ENCODE data around the gene EGFL7. TPM values are rescaled to one million over a fixed set of nuclear protein-coding genes. Genes with fewer than 3 reads are reported as not detected.
A peak's percentile ranks its signal among the peaks of the same experiment; 100 is the strongest.

EGFL7 gene
- total and polyA plus RNA-seq, 10 donors, result 132 to 522 (median 187) TPM

GRCh38 chr9:136694163-136694871 lies 31.6 kb downstream of the EGFL7 start:
- no peak for DNase-seq
- Histone ChIP-seq H3K27me3 (replicated peaks in 1 of 7) (peaks cover 0 to 41% (median 8%) of the 10 kb centered on the region in 7 donors), H3K4me1 (peaks cover 0 to 63% (median 32%) of the 10 kb centered on the region in 6 donors), H3K9me3 (no peaks in the 10 kb centered on the region), H3K36me3 (no peaks in the 10 kb centered on the region), H3K27ac (no peak overlapping the region), H3K4me3 (no peak overlapping the region)
- TF ChIP-seq POLR2AphosphoS5 (IDR thresholded peaks at IDR 0.05) (peak in 2 of 3 donors; percentile 50 to 55), POLR2A (IDR thresholded peaks at IDR 0.05) (no peak), CTCF (IDR thresholded peaks at IDR 0.05 in 8 of 11, conservative IDR thresholded peaks at IDR 0.05 in 3 of 11) (peak; percentile 24 to 89 (median 76))
- intact Hi-C loops (cut with DNase I; ENCODE audit: low total_unique reads), result no loop called here
- WGBS, 5 donors, result 43 to 65% (median 47%) methylated on average over 22 to 32 of the region's 32 CpGs

- TF ChIP-seq CTCF (IDR thresholded peaks at IDR 0.05 in 8 of 11, conservative IDR thresholded peaks at IDR 0.05 in 3 of 11) (no peak), POLR2A (IDR thresholded peaks at IDR 0.05) (no peak), POLR2AphosphoS5 (IDR thresholded peaks at IDR 0.05) (no peak)
Measured at GRCh38 chr9:136694872-136695247, 32.1 kb downstream of the EGFL7 start.

GRCh38 chr9:136695435-136695895 lies 32.7 kb downstream of the EGFL7 start:
- WGBS, 5 donors, result 77 to 90% (median 81%) methylated on average over 4 to 10 of the region's 10 CpGs
- peaks cover 4 to 74% (median 43%) of the 10 kb centered on the region in 6 donors for H3K4me1 ChIP-seq
- H3K36me3 ChIP-seq, result no peaks in the 10 kb centered on the region
- intact Hi-C loops (cut with DNase I; ENCODE audit: low total_unique reads), result no loop called here
- peaks cover 0 to 53% (median 8%) of the 10 kb centered on the region in 7 donors for H3K27me3 ChIP-seq (replicated peaks in 1 of 7)
- no peak overlapping the region for H3K4me3 ChIP-seq
- no peak for TF ChIP-seq POLR2AphosphoS5 (IDR thresholded peaks at IDR 0.05)
- no peak for TF ChIP-seq CTCF (IDR thresholded peaks at IDR 0.05 in 8 of 11, conservative IDR thresholded peaks at IDR 0.05 in 3 of 11)
- no peak for TF ChIP-seq POLR2A (IDR thresholded peaks at IDR 0.05)
- DNase-seq, result no peak
- no peaks in the 10 kb centered on the region for H3K9me3 ChIP-seq
- H3K27ac ChIP-seq, result no peak overlapping the region

More at GRCh38 chr9:136694872-136695247, 32.1 kb downstream of the EGFL7 start:
- intact Hi-C loops (cut with DNase I; ENCODE audit: low total_unique reads), result no loop called here
- WGBS, 5 donors, result 80 to 93% (median 86%) methylated on average over 11 of the region's 11 CpGs
- H3K27ac ChIP-seq, result no peak overlapping the region
- DNase-seq, result no peak
- no peaks in the 10 kb centered on the region for H3K9me3 ChIP-seq
- H3K27me3 ChIP-seq (replicated peaks in 1 of 7), result peaks cover 0 to 47% (median 8%) of the 10 kb centered on the region in 7 donors
- H3K4me1 ChIP-seq, result peaks cover 0 to 68% (median 37%) of the 10 kb centered on the region in 6 donors
- H3K36me3 ChIP-seq, result no peaks in the 10 kb centered on the region
- no peak overlapping the region for H3K4me3 ChIP-seq

GRCh38 chr9:136695955-136696354 lies 33.2 kb downstream of the EGFL7 start:
- no peak overlapping the region for H3K27ac ChIP-seq
- no peak for TF ChIP-seq POLR2A (IDR thresholded peaks at IDR 0.05)
- no peak for TF ChIP-seq POLR2AphosphoS5 (IDR thresholded peaks at IDR 0.05)
- no peak for TF ChIP-seq CTCF (IDR thresholded peaks at IDR 0.05 in 8 of 11, conservative IDR thresholded peaks at IDR 0.05 in 3 of 11)
- 53 to 65% (median 61%) methylated on average over 16 to 23 of the region's 23 CpGs for WGBS, 5 donors
- no peak for DNase-seq
- intact Hi-C loops (cut with DNase I; ENCODE audit: low total_unique reads), result no loop called here
- H3K9me3 ChIP-seq, result no peaks in the 10 kb centered on the region
- H3K4me1 ChIP-seq, result peaks cover 9 to 79% (median 47%) of the 10 kb centered on the region in 6 donors
- H3K36me3 ChIP-seq, result no peaks in the 10 kb centered on the region
- peaks cover 0 to 57% (median 8%) of the 10 kb centered on the region in 7 donors for H3K27me3 ChIP-seq (replicated peaks in 1 of 7)
- no peak overlapping the region for H3K4me3 ChIP-seq
